ENCODE measurements around the gene MEF2B. TPM values are rescaled to one million over a fixed set of nuclear protein-coding genes. Genes with fewer than 3 reads are reported as not detected.

The MEF2B gene
- total and polyA plus RNA-seq, 10 of the 15 experiments (the other 5 are each of a cell fraction or from before 2014, with no cell fraction given) = 0.09 to 33.0 (median 8.9) TPM

GRCh38 chr19:19192078-19192882, 22.2 kb upstream of the MEF2B start, which contains the start of the genes BORCS8 and RFXANK (continued):
- TF ChIP-seq ZBTB4 (CRISPR knock-in tag; IDR thresholded peaks at IDR 0.05) (no peak), SUZ12 (IDR thresholded peaks at IDR 0.05; ENCODE audit: unreplicated experiment) (no peak), BCLAF1 (IDR thresholded peaks at IDR 0.05) (no peak), EP300 (IDR thresholded peaks at IDR 0.05; ENCODE audit: borderline replicate concordance in 1 of 2, control insufficient read depth in 1 of 2, low read depth in 2 of 2, low read length in 2 of 2) (no peak), RB1 (IDR thresholded peaks at IDR 0.05; ENCODE audit: borderline replicate concordance) (peak; percentile 93), NR2C1 (IDR thresholded peaks at IDR 0.05) (peak; percentile 74), IKZF2 (IDR thresholded peaks at IDR 0.05) (peak in 1 of 2 experiments; percentile 37; a peak in 2 of 4 replicates), JUNB (IDR thresholded peaks at IDR 0.05) (no peak; the same call in 1 of the 2 replicates), USF1 (IDR thresholded peaks at IDR 0.05; ENCODE audit: borderline replicate concordance, extremely low read length, insufficient read depth, low read depth, low read length) (no peak), ELK1 (IDR thresholded peaks at IDR 0.05; ENCODE audit: low read depth, low read length) (peak; percentile 77), TCF12 (IDR thresholded peaks at IDR 0.05; ENCODE audit: low read depth, low read length) (peak; percentile 52; the same call in 1 of the 2 replicates), ZZZ3 (IDR thresholded peaks at IDR 0.05; ENCODE audit: control insufficient read depth, insufficient read length, low read depth) (no peak), HDGF (IDR thresholded peaks at IDR 0.05) (no peak; the same call in none of the 2 replicates), RFX5 (IDR thresholded peaks at IDR 0.05; ENCODE audit: low read depth, low read length) (0 out of 2 replicates have a peak, but pooled peaks have one; percentile 19), SMAD5 (IDR thresholded peaks at IDR 0.05; ENCODE audit: low read depth) (no peak), CBX5 (IDR thresholded peaks at IDR 0.05; ENCODE audit: low read depth) (peak; percentile 81; the same call in 1 of the 2 replicates), ZNF274 (IDR thresholded peaks at IDR 0.05; ENCODE audit: insufficient read depth, insufficient read length) (no peak), CREB1 (IDR thresholded peaks at IDR 0.05; ENCODE audit: low read depth) (no peak; the same call in 1 of the 2 replicates), SIX5 (IDR thresholded peaks at IDR 0.05; ENCODE audit: low read depth, low read length, severe bottlenecking) (peak; percentile 77), IRF5 (IDR thresholded peaks at IDR 0.05; ENCODE audit: borderline replicate concordance) (0 out of 2 replicates have a peak, but pooled peaks have one; percentile 10)
